Mesodermal cell (in vitro differentiated cells): ENCODE results near the gene SLC3A2. TPM values are rescaled to one million over a fixed set of nuclear protein-coding genes. Genes with fewer than 3 reads are reported as not detected.
A peak's percentile ranks its signal among the peaks of the same experiment; 100 is the strongest.
"Not testable (repeated sequence)": the region's sequence is repeated elsewhere in the genome, so short reads cannot be mapped to it uniquely, and the experiment has no call there.

Experiments used
- H3K27ac ChIP-seq: 2 replicates; pipeline ENCODE4 v1.7.0; 2013; ENCODE audit warnings: mild to moderate bottlenecking, low read depth, low read length, moderate library complexity; ENCODE audit not compliant: severe bottlenecking
- H3K36me3 ChIP-seq: 2 replicates; pipeline ENCODE4 v1.7.1; 2013; ENCODE audit warnings: mild to moderate bottlenecking, low read length, moderate library complexity; ENCODE audit not compliant: control insufficient read depth, insufficient read depth
- H3K4me1 ChIP-seq: one replicate; pipeline ENCODE4 v1.7.1; 2013; ENCODE audit warnings: mild to moderate bottlenecking, low read length; ENCODE audit not compliant: insufficient read depth, control insufficient read depth, poor library complexity, severe bottlenecking
- H3K4me3 ChIP-seq: 2 replicates; pipeline ENCODE4 v1.7.0; 2013; ENCODE audit warnings: low read length, control low read depth, mild to moderate bottlenecking; ENCODE audit not compliant: insufficient read depth, poor library complexity, severe bottlenecking; ENCODE audit errors: extremely low read depth
- H3K9me3 ChIP-seq: 2 replicates; pipeline ENCODE4 v1.7.1; 2013; ENCODE audit warnings: mild to moderate bottlenecking, low read length, moderate library complexity; ENCODE audit not compliant: control insufficient read depth
- WGBS, 2 experiments: methylation state at CpG; one replicate each; pipeline ENCODE4 v1.1.5; 2013; ENCODE audit warnings: missing lambda C conversion rate in 2 of 2; ENCODE audit not compliant: insufficient coverage in 2 of 2; 5-methylcytosine and 5-hydroxymethylcytosine counted together
- polyA plus RNA-seq, 2 experiments: library from polyadenylated mRNA; stranded (reverse); fragments of 50-300 nt; gene quantifications; one replicate each; pipeline ENCODE4 v1.2.3, GENCODE V29; 2013

Gene SLC3A2
- 157 TPM for polyA plus RNA-seq (2013, experiment 1 of 2)
- polyA plus RNA-seq (2013, experiment 2 of 2): 150 TPM

- WGBS, 2 experiments: 0% methylated on average over 63 to 67 of the region's 69 CpGs
Observed at GRCh38 chr11:62880803-62881578, at the start of gene SLC3A2. TSS of gene SLC3A2 (plus strand) at chr11:62880896. CDS start at chr11:62881024, 128 bp downstream.

GRCh38 chr11:62830904-62831519 is 49.7 kb upstream of the SLC3A2 start:
- peaks cover 68% of the 10 kb centered on the region for H3K36me3 ChIP-seq
- WGBS, 2 experiments: 0% methylated on average over 7 to 24 of the region's 33 CpGs

More at GRCh38 chr11:62880803-62881578, at the start of gene SLC3A2:
- Histone ChIP-seq H3K9me3 (no peaks in the 10 kb centered on the region), H3K27ac (peak within 1 kb of the TSS; percentile 100), H3K4me3 (peak within 1 kb of the TSS; percentile 88), H3K4me1 (peaks cover 40% of the 10 kb centered on the region), H3K36me3 (peaks cover 73% of the 10 kb centered on the region)

GRCh38 chr11:62831520-62832335 is 49.0 kb upstream of the SLC3A2 start, which contains the start of gene STX5:
TSS of gene STX5 (minus strand) at chr11:62832051. CDS start at chr11:62831243, 808 bp downstream.
- peaks cover 71% of the 10 kb centered on the region for H3K36me3 ChIP-seq
- no peaks in the 10 kb centered on the region for H3K9me3 ChIP-seq
- peaks cover 8% of the 10 kb centered on the region for H3K4me1 ChIP-seq
- 0% methylated on average over 32 to 49 of the region's 65 CpGs for WGBS, 2 experiments
- peak within 1 kb of the TSS; percentile 100 for H3K27ac ChIP-seq
- peak within 1 kb of the TSS; percentile 85 for H3K4me3 ChIP-seq

More at GRCh38 chr11:62830904-62831519, 49.7 kb upstream of the SLC3A2 start:
- peak overlapping the region; percentile 100 for H3K27ac ChIP-seq
- H3K9me3 ChIP-seq: no peaks in the 10 kb centered on the region
- peak overlapping the region; percentile 85 for H3K4me3 ChIP-seq
- peaks cover 8% of the 10 kb centered on the region for H3K4me1 ChIP-seq

GRCh38 chr11:62832336-62833234 is 48.1 kb upstream of the SLC3A2 start, which contains the start of gene TEX54:
TSS of gene TEX54 (minus strand) at chr11:62832841.
- no peaks in the 10 kb centered on the region for H3K9me3 ChIP-seq
- peak within 1 kb of the TSS; percentile 85 for H3K4me3 ChIP-seq
- 19 to 25% methylated on average over 34 to 38 of the region's 40 CpGs for WGBS, 2 experiments
- H3K4me1 ChIP-seq: peaks cover 8% of the 10 kb centered on the region
- H3K27ac ChIP-seq: peak within 1 kb of the TSS; percentile 100
- peaks cover 69% of the 10 kb centered on the region for H3K36me3 ChIP-seq

- peaks cover 10% of the 10 kb centered on the region for H3K4me1 ChIP-seq
- 89 to 98% methylated on average over 7 of the region's 8 CpGs for WGBS, 2 experiments
- H3K4me3 ChIP-seq: no peak overlapping the region
- peaks cover 54% of the 10 kb centered on the region for H3K36me3 ChIP-seq
- H3K27ac ChIP-seq: no peak overlapping the region
- no peaks in the 10 kb centered on the region for H3K9me3 ChIP-seq
Observed at GRCh38 chr11:62835336-62835735, 45.4 kb upstream of the SLC3A2 start.

GRCh38 chr11:62839050-62839945 is 41.4 kb upstream of the SLC3A2 start, which contains the start of gene WDR74:
TSS of gene WDR74 (minus strand) at chr11:62839590. CDS start at chr11:62839570, 20 bp downstream.
- WGBS, 2 experiments: 0 to 1% methylated on average over 42 to 56 of the region's 62 CpGs
- H3K27ac ChIP-seq: peak within 1 kb of the TSS; percentile 100
- H3K36me3 ChIP-seq: peaks cover 38% of the 10 kb centered on the region
- H3K4me1 ChIP-seq: peaks cover 10% of the 10 kb centered on the region
- peak within 1 kb of the TSS; percentile 98 for H3K4me3 ChIP-seq
- H3K9me3 ChIP-seq: no peaks in the 10 kb centered on the region

- Histone ChIP-seq H3K36me3 (peaks cover 22% of the 10 kb centered on the region), H3K4me3 (peak overlapping the region; percentile 98), H3K27ac (peak overlapping the region; percentile 100)
- not testable (repeated sequence) for H3K9me3 ChIP-seq, H3K4me1 ChIP-seq
- 5 to 7% methylated on average over 33 to 35 of the region's 41 CpGs for WGBS, 2 experiments
Observed at GRCh38 chr11:62840721-62841360, 39.9 kb upstream of the SLC3A2 start.

GRCh38 chr11:62841361-62842170 is 39.1 kb upstream of the SLC3A2 start:
- H3K27ac ChIP-seq: peak overlapping the region; percentile 100
- 0% methylated on average over 19 to 28 of the region's 33 CpGs for WGBS, 2 experiments
- peak overlapping the region; percentile 30 for H3K4me3 ChIP-seq
- H3K4me1 ChIP-seq: peaks cover 10% of the 10 kb centered on the region
- H3K9me3 ChIP-seq: no peaks in the 10 kb centered on the region
- peaks cover 15% of the 10 kb centered on the region for H3K36me3 ChIP-seq
